Lower lobe of right lung (tissue), 2 donors: ENCODE results near the gene CCDC70. TPM values are rescaled to one million over a fixed set of nuclear protein-coding genes. Genes with fewer than 3 reads are reported as not detected.
"Not testable (repeated sequence)": the region's sequence is repeated elsewhere in the genome, so short reads cannot be mapped to it uniquely, and the experiment has no call there.

Source experiments
- ATAC-seq, 2 donors: fragments of 200-7000 bp; cut with Tn5 transposase; one replicate each; pipeline ENCODE4 v1.9.1; 2020 to 2022; ENCODE audit warnings: mild to moderate bottlenecking in 2 of 2, moderate library complexity in 2 of 2
- DNase-seq: peaks from one replicate; pipeline ENCODE4 v3.0.0-alpha.2; 2020
- H3K27ac ChIP-seq: fragments of 200-600 bp; one replicate; pipeline ENCODE4 v1.8.0; 2022
- H3K27me3 ChIP-seq: fragments of 200-600 bp; one replicate; pipeline ENCODE4 v1.8.0; 2022; ENCODE audit warnings: low read depth
- H3K36me3 ChIP-seq: fragments of 200-600 bp; one replicate; pipeline ENCODE4 v1.8.0; 2022; ENCODE audit warnings: mild to moderate bottlenecking
- H3K4me1 ChIP-seq: fragments of 200-600 bp; one replicate; pipeline ENCODE4 v1.8.0; 2022
- H3K4me3 ChIP-seq: fragments of 200-600 bp; one replicate; pipeline ENCODE4 v1.8.0; 2022; ENCODE audit warnings: mild to moderate bottlenecking
- H3K9me3 ChIP-seq: fragments of 200-600 bp; one replicate; pipeline ENCODE4 v1.8.0; 2022
- CTCF ChIP-seq: fragments of 200-600 bp; IDR thresholded peaks from one replicate; pipeline ENCODE4 v1.8.0; 2022; ENCODE audit warnings: antibody characterized with exemption, mild to moderate bottlenecking
- intact Hi-C: fragments of 100-400 bp; cut with DNase I; formaldehyde crosslinking; loops from one replicate; pipeline ENCODE4 v1.11.0; 2022
- total RNA-seq: library from RNA; stranded (reverse); fragmentation: NEBNext Ultra II Directional; extraction: Animal tissue kit (Norgen Biotek cat#: 25700); gene quantifications from one replicate; pipeline ENCODE4 v1.2.1, GENCODE V29; 2021
- donor health status: DM: no; HTN: yes; CAD: no; lungs with severe emphysema.

CCDC70 gene
- total RNA-seq, 1 donor from 2014 or later, result not detected

- intact Hi-C loops, result no loop called here
- H3K4me3 ChIP-seq, result no peak overlapping the region
- no peak for TF ChIP-seq CTCF
- H3K9me3 ChIP-seq, result no peaks in the 10 kb centered on the region
- H3K4me1 ChIP-seq, result no peaks in the 10 kb centered on the region
- no peaks in the 10 kb centered on the region for H3K27me3 ChIP-seq
- no peak for DNase-seq
- H3K36me3 ChIP-seq, result no peaks in the 10 kb centered on the region
- no peak for ATAC-seq
- no peak overlapping the region for H3K27ac ChIP-seq
Observed at GRCh38 chr13:51900471-51900870, 38.7 kb downstream of the CCDC70 start.

- Histone ChIP-seq H3K4me1 (no peaks in the 10 kb centered on the region), H3K4me3 (no peak overlapping the region), H3K36me3 (no peaks in the 10 kb centered on the region), H3K27me3 (no peaks in the 10 kb centered on the region), H3K9me3 (no peaks in the 10 kb centered on the region), H3K27ac (no peak overlapping the region)
- ATAC-seq (no peak), DNase-seq (no peak)
- intact Hi-C loops, result no loop called here
- TF ChIP-seq CTCF, result no peak
Observed at GRCh38 chr13:51902776-51903175, 41.0 kb downstream of the CCDC70 start.

- Histone ChIP-seq H3K36me3 (no peaks in the 10 kb centered on the region), H3K9me3 (no peaks in the 10 kb centered on the region), H3K4me1 (no peaks in the 10 kb centered on the region), H3K4me3 (no peak overlapping the region), H3K27ac (no peak overlapping the region), H3K27me3 (no peaks in the 10 kb centered on the region)
- no peak for TF ChIP-seq CTCF
- intact Hi-C loops, result no loop called here
- DNase-seq (no peak), ATAC-seq (no peak)
Observed at GRCh38 chr13:51905787-51906186, 44.0 kb downstream of the CCDC70 start.

- H3K27ac ChIP-seq, result no peak overlapping the region
- H3K9me3 ChIP-seq, result no peaks in the 10 kb centered on the region
- no peak for TF ChIP-seq CTCF
- no peak for ATAC-seq
- H3K4me3 ChIP-seq, result no peak overlapping the region
- no peak for DNase-seq
- no peaks in the 10 kb centered on the region for H3K4me1 ChIP-seq
- no peaks in the 10 kb centered on the region for H3K36me3 ChIP-seq
- H3K27me3 ChIP-seq, result no peaks in the 10 kb centered on the region
- intact Hi-C loops, result no loop called here
Observed at GRCh38 chr13:51906581-51906980, 44.8 kb downstream of the CCDC70 start.

- no peaks in the 10 kb centered on the region for H3K36me3 ChIP-seq
- no peaks in the 10 kb centered on the region for H3K27me3 ChIP-seq
- no peak for DNase-seq
- H3K4me1 ChIP-seq, result no peaks in the 10 kb centered on the region
- no peak for TF ChIP-seq CTCF
- H3K27ac ChIP-seq, result no peak overlapping the region
- H3K9me3 ChIP-seq, result no peaks in the 10 kb centered on the region
- H3K4me3 ChIP-seq, result no peak overlapping the region
- ATAC-seq, result no peak
- intact Hi-C loops, result no loop called here
Observed at GRCh38 chr13:51907040-51907732, 45.4 kb downstream of the CCDC70 start.

- H3K27ac ChIP-seq, H3K36me3 ChIP-seq, H3K27me3 ChIP-seq, H3K4me3 ChIP-seq, DNase-seq, intact Hi-C loops, H3K9me3 ChIP-seq, H3K4me1 ChIP-seq, ATAC-seq: not testable (repeated sequence)
Observed at GRCh38 chr13:51909265-51909664, 47.5 kb downstream of the CCDC70 start.
